Loucy (cell line): ENCODE data around the gene ZNF70.

Source experiments
- EZH2phosphoT487 ChIP-seq: fragments of 200-600 bp; IDR thresholded peaks from 2 replicates; pipeline ENCODE4 v1.6.1; 2018; ENCODE audit warnings: antibody characterized with exemption, mild to moderate bottlenecking, moderate library complexity, borderline replicate concordance
- TF ChIP-seq, protein P1 (sequence below): fragments of 200-600 bp; sonication (generic); conservative IDR thresholded peaks from 2 replicates; pipeline ENCODE4 v1.5.1; 2014; ENCODE audit warnings: mild to moderate bottlenecking, antibody characterized with exemption, low read length

DNA sequence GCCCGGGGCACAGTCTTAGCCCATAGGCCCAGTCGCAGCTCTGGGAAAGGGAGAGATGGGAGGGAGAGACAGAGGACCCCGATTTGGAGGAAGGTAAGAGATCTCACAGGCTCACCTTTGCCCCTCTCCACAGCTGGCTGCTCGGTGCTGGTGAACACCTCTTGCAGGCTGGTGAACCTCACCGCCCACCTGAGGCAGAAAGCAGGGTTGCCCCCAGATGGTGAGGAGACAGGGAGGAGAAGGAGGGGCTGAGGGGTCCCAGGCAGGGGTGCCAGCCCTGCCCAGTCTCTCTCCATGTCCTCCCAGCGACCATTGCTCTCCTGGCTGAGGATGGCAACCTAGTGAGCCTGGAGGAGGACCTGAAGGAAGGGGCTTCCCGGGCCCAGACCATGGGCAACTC is 13.0 kb upstream of the ZNF70 start:
- TF ChIP-seq EZH2phosphoT487, result no peak
- TF ChIP-seq, protein P1, sequence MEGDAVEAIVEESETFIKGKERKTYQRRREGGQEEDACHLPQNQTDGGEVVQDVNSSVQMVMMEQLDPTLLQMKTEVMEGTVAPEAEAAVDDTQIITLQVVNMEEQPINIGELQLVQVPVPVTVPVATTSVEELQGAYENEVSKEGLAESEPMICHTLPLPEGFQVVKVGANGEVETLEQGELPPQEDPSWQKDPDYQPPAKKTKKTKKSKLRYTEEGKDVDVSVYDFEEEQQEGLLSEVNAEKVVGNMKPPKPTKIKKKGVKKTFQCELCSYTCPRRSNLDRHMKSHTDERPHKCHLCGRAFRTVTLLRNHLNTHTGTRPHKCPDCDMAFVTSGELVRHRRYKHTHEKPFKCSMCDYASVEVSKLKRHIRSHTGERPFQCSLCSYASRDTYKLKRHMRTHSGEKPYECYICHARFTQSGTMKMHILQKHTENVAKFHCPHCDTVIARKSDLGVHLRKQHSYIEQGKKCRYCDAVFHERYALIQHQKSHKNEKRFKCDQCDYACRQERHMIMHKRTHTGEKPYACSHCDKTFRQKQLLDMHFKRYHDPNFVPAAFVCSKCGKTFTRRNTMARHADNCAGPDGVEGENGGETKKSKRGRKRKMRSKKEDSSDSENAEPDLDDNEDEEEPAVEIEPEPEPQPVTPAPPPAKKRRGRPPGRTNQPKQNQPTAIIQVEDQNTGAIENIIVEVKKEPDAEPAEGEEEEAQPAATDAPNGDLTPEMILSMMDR, result no peak
